Left renal cortex interstitium (tissue), 4 donors: ENCODE data around the gene ESF1. TPM values are rescaled to one million over a fixed set of nuclear protein-coding genes. Genes with fewer than 3 reads are reported as not detected.

Experiments used
- DNase-seq, 4 donors: peaks; one replicate each; pipeline ENCODE4 v3.0.0-alpha.2; 2013; ENCODE audit warnings: low read depth in 4 of 4, low spot score in 2 of 4, missing footprints in 1 of 4
- polyA plus RNA-seq, 4 donors: library from polyadenylated mRNA; unstranded; fragments of 120-200 nt; gene quantifications; one replicate each; pipeline ENCODE4 v1.2.1, GENCODE V29; 2013; ENCODE audit not compliant: insufficient read length in 4 of 4

The ESF1 gene
- polyA plus RNA-seq, 4 donors = 23.7 to 31.1 (median 26.7) TPM

- no peak for DNase-seq
Measured at GRCh38 chr20:13684566-13685222, 100.0 kb downstream of the ESF1 start.

GRCh38 chr20:13683833-13684232 is 100.9 kb downstream of the ESF1 start:
- no peak for DNase-seq

DNA sequence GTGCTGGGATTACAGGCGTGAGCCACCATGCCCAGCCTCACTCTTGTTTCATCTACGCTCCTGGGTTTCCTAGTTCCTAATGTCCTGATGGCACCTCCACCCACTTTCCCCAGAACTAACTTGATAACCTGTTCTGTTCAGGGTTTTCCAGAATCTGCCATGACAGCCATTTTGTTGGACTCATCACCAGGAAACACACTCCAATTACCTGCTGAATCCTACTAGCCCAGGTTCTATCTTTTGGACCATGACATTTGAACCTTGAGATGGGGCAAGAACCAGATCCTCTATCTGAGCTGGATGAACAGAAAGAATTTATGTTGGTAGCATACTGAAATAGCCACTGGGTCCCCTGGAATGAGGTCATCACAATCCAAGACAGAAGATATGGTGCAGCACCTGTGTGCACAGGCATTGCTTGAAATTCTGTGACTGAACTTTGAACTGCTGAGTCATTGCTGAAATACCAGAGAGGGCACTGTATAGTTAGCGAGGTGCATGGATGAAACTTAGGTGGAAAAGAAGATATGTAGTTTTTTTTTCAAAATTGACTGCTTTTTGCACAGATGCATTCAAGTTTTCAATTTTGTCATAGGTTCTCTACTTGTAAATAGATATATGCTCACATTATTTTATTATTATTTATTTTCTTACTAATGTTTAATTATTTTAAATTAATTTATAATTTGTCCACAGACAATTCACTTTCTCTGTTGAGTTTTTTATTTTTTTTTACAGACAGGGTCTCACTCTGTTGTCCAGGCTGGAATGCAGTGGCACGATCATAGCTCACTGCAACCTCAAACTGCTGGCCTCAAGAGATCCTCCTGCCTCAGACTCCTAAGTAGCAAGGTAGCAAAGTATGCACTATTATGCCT is 103.2 kb downstream of the ESF1 start:
- no peak for DNase-seq

DNA sequence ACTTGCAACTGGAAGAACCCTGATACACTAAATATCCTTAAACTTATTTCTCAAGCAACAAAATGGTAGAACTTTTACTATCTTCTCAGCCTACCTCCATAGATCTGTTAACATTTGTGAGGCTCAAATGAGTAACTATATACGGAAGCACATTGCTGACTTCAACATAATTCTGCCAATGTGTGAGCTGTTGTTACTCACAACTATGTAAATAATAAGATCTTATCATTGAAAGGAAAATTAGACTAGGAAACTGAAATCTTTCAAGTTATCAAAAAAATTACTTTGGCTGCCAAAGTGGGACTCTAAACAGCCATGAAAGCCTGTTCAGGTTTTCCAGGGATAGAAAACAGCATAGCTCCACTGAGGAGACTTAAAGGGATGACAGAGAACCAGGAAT is 105.8 kb downstream of the ESF1 start:
- DNase-seq = no peak

DNA sequence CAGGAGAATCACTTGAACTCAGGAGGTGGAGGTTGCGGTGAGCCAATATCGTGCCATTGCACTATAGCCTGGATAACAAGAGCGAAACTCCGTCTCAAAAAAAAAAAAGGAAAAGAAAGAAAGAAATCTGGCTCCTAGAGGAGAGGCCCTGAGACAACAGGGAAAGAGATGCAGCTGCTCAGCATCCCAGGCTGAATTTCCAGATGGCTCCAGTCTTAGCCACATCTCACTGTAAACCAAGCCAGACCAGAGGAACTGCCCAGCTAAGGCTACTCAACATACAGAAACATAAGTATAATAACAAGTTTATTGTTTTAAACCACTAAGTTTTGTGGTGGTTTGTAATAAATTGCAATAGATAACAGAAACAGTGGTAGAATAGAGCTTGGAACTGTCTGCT is 107.5 kb downstream of the ESF1 start:
- DNase-seq = peak in 2 of 4 donors; percentile 16 to 32

- DNase-seq = no peak
Measured at GRCh38 chr20:13676682-13677081, 108.0 kb downstream of the ESF1 start.

GRCh38 chr20:13672690-13673089 is 112.0 kb downstream of the ESF1 start:
- DNase-seq = no peak

GRCh38 chr20:13671916-13672378 is 112.8 kb downstream of the ESF1 start:
- DNase-seq = no peak

GRCh38 chr20:13671512-13671911 is 113.2 kb downstream of the ESF1 start:
- no peak for DNase-seq

- no peak for DNase-seq
Measured at GRCh38 chr20:13670160-13670559, 114.6 kb downstream of the ESF1 start.

- no peak for DNase-seq
Measured at GRCh38 chr20:13665709-13666395, 118.9 kb downstream of the ESF1 start.

Other genes with a start within 250 kb of the ESF1 start
- gene TASP1, start 146.0 kb downstream of the ESF1 start, polyA plus RNA-seq = 10 to 100 TPM; 13.4 to 15.3 (median 14.3) TPM
- gene NDUFAF5, start 109 bp upstream of the ESF1 start, polyA plus RNA-seq = 10 to 100 TPM; 26.9 to 37.9 (median 32.4) TPM
- gene SEL1L2, start 205.7 kb upstream of the ESF1 start, polyA plus RNA-seq = under 1 TPM in 2 of 4 donors, not detected in 2; 0.08 to 0.25 TPM
- gene MACROD2, start 210.6 kb upstream of the ESF1 start, polyA plus RNA-seq = 10 to 100 TPM; 13.0 to 15.9 (median 14.0) TPM